ENCODE data around the gene TXNRD2.

The TXNRD2 gene

GRCh38 chr22:19979712-19980493 lies 38.3 kb upstream of the TXNRD2 start:
- no peak for DNase-seq

- DNase-seq, result no peak
Observed at GRCh38 chr22:19978748-19979147, 37.1 kb upstream of the TXNRD2 start.

- DNase-seq, result no peak
Observed at GRCh38 chr22:19977296-19978243, 36.0 kb upstream of the TXNRD2 start.

GRCh38 chr22:19976671-19977070 lies 35.1 kb upstream of the TXNRD2 start:
- DNase-seq, result no peak

- no peak for DNase-seq
Observed at GRCh38 chr22:19975707-19976035, 34.1 kb upstream of the TXNRD2 start.

GRCh38 chr22:19974935-19975706 lies 33.5 kb upstream of the TXNRD2 start:
- DNase-seq, result no peak

GRCh38 chr22:19974268-19974861 lies 32.7 kb upstream of the TXNRD2 start:
- DNase-seq, result no peak

GRCh38 chr22:19973551-19974267 lies 32.1 kb upstream of the TXNRD2 start:
- no peak for DNase-seq

GRCh38 chr22:19972652-19973550 lies 31.3 kb upstream of the TXNRD2 start:
- no peak for DNase-seq

GRCh38 chr22:19972251-19972650 lies 30.6 kb upstream of the TXNRD2 start:
- no peak for DNase-seq

- DNase-seq, result no peak
Observed at GRCh38 chr22:19971276-19972124, 29.9 kb upstream of the TXNRD2 start.

- no peak for DNase-seq
Observed at GRCh38 chr22:19970479-19971275, 29.1 kb upstream of the TXNRD2 start.

GRCh38 chr22:19970031-19970478 lies 28.4 kb upstream of the TXNRD2 start:
- no peak for DNase-seq

- no peak for DNase-seq
Observed at GRCh38 chr22:19969141-19969928, 27.7 kb upstream of the TXNRD2 start.

GRCh38 chr22:19968450-19968891 lies 26.9 kb upstream of the TXNRD2 start:
- no peak for DNase-seq

- DNase-seq, result no peak
Observed at GRCh38 chr22:19967850-19968449, 26.3 kb upstream of the TXNRD2 start.

- no peak for DNase-seq
Observed at GRCh38 chr22:19966908-19967750, 25.5 kb upstream of the TXNRD2 start.
